Osteoblast (primary cell): ENCODE measurements around the gene RAET1L. TPM values are rescaled to one million over a fixed set of nuclear protein-coding genes. Genes with fewer than 3 reads are reported as not detected.

Experiments
- DNase-seq: peaks from one replicate; pipeline ENCODE4 v3.0.0; 2011; ENCODE audit warnings: low spot score, mixed read lengths; ENCODE audit not compliant: insufficient read length; ENCODE audit errors: missing footprints
- H2AFZ ChIP-seq: 2 replicates; pipeline ENCODE4 v1.6.0; 2011; ENCODE audit warnings: mild to moderate bottlenecking, low read length
- H3K27ac ChIP-seq: 2 replicates; pipeline ENCODE4 v1.5.1; 2011; ENCODE audit warnings: mild to moderate bottlenecking, low read depth, low read length, moderate library complexity
- H3K27me3 ChIP-seq: 2 replicates; pipeline ENCODE4 v1.6.0; 2012; ENCODE audit warnings: mild to moderate bottlenecking, control low read depth, inconsistent platforms, low read length, moderate library complexity; ENCODE audit not compliant: insufficient read depth
- H3K36me3 ChIP-seq: 2 replicates; pipeline ENCODE4 v1.5.1; 2011; ENCODE audit warnings: mild to moderate bottlenecking, low read length, control low read depth, moderate library complexity; ENCODE audit not compliant: insufficient read depth
- H3K4me1 ChIP-seq: 2 replicates; pipeline ENCODE4 v1.5.1; 2011; ENCODE audit warnings: mild to moderate bottlenecking, low read length, control low read depth, moderate library complexity; ENCODE audit not compliant: insufficient read depth
- H3K4me2 ChIP-seq: 2 replicates; pipeline ENCODE4 v1.6.0; 2011; ENCODE audit warnings: mild to moderate bottlenecking, low read length; ENCODE audit not compliant: insufficient read depth
- H3K4me3 ChIP-seq: fragments of 200-600 bp; sonication (generic); 3 replicates; pipeline ENCODE4 v1.5.1; 2012; ENCODE audit warnings: mild to moderate bottlenecking, low read length, inconsistent platforms; ENCODE audit not compliant: insufficient read depth
- H3K79me2 ChIP-seq: 2 replicates; pipeline ENCODE4 v1.6.0; 2012; ENCODE audit warnings: mild to moderate bottlenecking, low read length, control low read depth, inconsistent platforms; ENCODE audit not compliant: insufficient read depth
- H3K9me3 ChIP-seq: 2 replicates; pipeline ENCODE4 v1.5.1; 2011; ENCODE audit warnings: low read depth, low read length, control low read depth
- H4K20me1 ChIP-seq: 2 replicates; pipeline ENCODE4 v1.6.0; 2012; ENCODE audit warnings: mild to moderate bottlenecking, low read length, control low read depth; ENCODE audit not compliant: insufficient read depth
- CTCF ChIP-seq: IDR thresholded peaks from 2 replicates; pipeline ENCODE4 v1.5.1; 2011; ENCODE audit warnings: mild to moderate bottlenecking, low read depth, low read length, moderate library complexity; ENCODE audit errors: extremely low read depth
- total RNA-seq: library from RNA; depleted of rRNA; stranded (reverse); fragments of >200 nt; gene quantifications from 2 replicates; pipeline ENCODE4 v1.2.3, GENCODE V29; 2012

RAET1L gene
- total RNA-seq, 1 donor, result not detected

- Histone ChIP-seq H3K4me2 (no peak overlapping the region), H3K79me2 (no peaks in the 10 kb centered on the region), H3K4me3 (no peak overlapping the region), H2AFZ (no peak overlapping the region), H3K9me3 (no peaks in the 10 kb centered on the region), H3K36me3 (no peaks in the 10 kb centered on the region), H3K27ac (no peak overlapping the region), H4K20me1 (no peaks in the 10 kb centered on the region), H3K27me3 (peaks cover 42% of the 10 kb centered on the region), H3K4me1 (no peaks in the 10 kb centered on the region)
- TF ChIP-seq CTCF, result no peak
- no peak for DNase-seq
Measured at GRCh38 chr6:150055131-150055530, 29.8 kb upstream of the RAET1L start.

GRCh38 chr6:150053450-150053849 lies 28.1 kb upstream of the RAET1L start:
- H4K20me1 ChIP-seq, result no peaks in the 10 kb centered on the region
- H2AFZ ChIP-seq, result no peak overlapping the region
- no peaks in the 10 kb centered on the region for H3K4me1 ChIP-seq
- no peaks in the 10 kb centered on the region for H3K79me2 ChIP-seq
- no peak overlapping the region for H3K4me3 ChIP-seq
- no peaks in the 10 kb centered on the region for H3K9me3 ChIP-seq
- no peak overlapping the region for H3K27ac ChIP-seq
- peaks cover 42% of the 10 kb centered on the region for H3K27me3 ChIP-seq
- no peak for DNase-seq
- no peaks in the 10 kb centered on the region for H3K36me3 ChIP-seq
- no peak overlapping the region for H3K4me2 ChIP-seq
- no peak for TF ChIP-seq CTCF

GRCh38 chr6:150050846-150051245 lies 25.5 kb upstream of the RAET1L start:
- Histone ChIP-seq H3K4me3 (no peak overlapping the region), H3K9me3 (no peaks in the 10 kb centered on the region), H3K4me1 (no peaks in the 10 kb centered on the region), H4K20me1 (no peaks in the 10 kb centered on the region), H3K79me2 (no peaks in the 10 kb centered on the region), H3K36me3 (no peaks in the 10 kb centered on the region), H3K27ac (no peak overlapping the region), H3K4me2 (no peak overlapping the region), H2AFZ (no peak overlapping the region), H3K27me3 (peaks cover 45% of the 10 kb centered on the region)
- TF ChIP-seq CTCF, result no peak
- no peak for DNase-seq

- Histone ChIP-seq H3K9me3 (no peaks in the 10 kb centered on the region), H3K4me1 (no peaks in the 10 kb centered on the region), H3K36me3 (no peaks in the 10 kb centered on the region), H4K20me1 (no peaks in the 10 kb centered on the region), H3K79me2 (no peaks in the 10 kb centered on the region), H3K27ac (no peak overlapping the region), H2AFZ (no peak overlapping the region), H3K4me3 (no peak overlapping the region), H3K27me3 (peaks cover 31% of the 10 kb centered on the region), H3K4me2 (no peak overlapping the region)
- DNase-seq, result no peak
- no peak for TF ChIP-seq CTCF
Measured at GRCh38 chr6:150048099-150048498, 22.8 kb upstream of the RAET1L start.
